SKM-1 treated with dmso at 0.1 percent for 144 hours (cell line): Measurements from ENCODE around the gene FAM9C.
"Not testable (repeated sequence)": the region's sequence is repeated elsewhere in the genome, so short reads cannot be mapped to it uniquely, and the experiment has no call there.

ENCODE experiments used
- DNase-seq: peaks from one replicate; lab custom pipeline; 2025; ENCODE audit not compliant: unreplicated experiment; lab: John Stamatoyannopoulos, UW

Gene FAM9C

GRCh38 chrX:13044441-13044840 lies at the start of gene FAM9C:
TSS of gene FAM9C (minus strand) at chrX:13044620. CDS start at chrX:13043789, 831 bp downstream.
- no peak for DNase-seq

- DNase-seq: no peak
Observed at GRCh38 chrX:13093529-13094140, 49.2 kb upstream of the FAM9C start.

- DNase-seq: no peak
Observed at GRCh38 chrX:13092455-13092941, 48.1 kb upstream of the FAM9C start.

GRCh38 chrX:13091111-13091765 lies 46.8 kb upstream of the FAM9C start:
- peak; percentile 45 for DNase-seq

- DNase-seq: peak; percentile 27
Observed at GRCh38 chrX:13090339-13091110, 46.1 kb upstream of the FAM9C start.

- DNase-seq: no peak
Observed at GRCh38 chrX:13090027-13090338, 45.6 kb upstream of the FAM9C start.

GRCh38 chrX:13088156-13088487 lies 43.7 kb upstream of the FAM9C start:
- DNase-seq: no peak

- DNase-seq: peak; percentile 72
Observed at GRCh38 chrX:13087322-13088155, 43.1 kb upstream of the FAM9C start.

GRCh38 chrX:13086793-13087321 lies 42.4 kb upstream of the FAM9C start:
- not testable (repeated sequence) for DNase-seq

GRCh38 chrX:13086076-13086475 lies 41.7 kb upstream of the FAM9C start:
- no peak for DNase-seq

- DNase-seq: no peak
Observed at GRCh38 chrX:13085526-13085925, 41.1 kb upstream of the FAM9C start.

GRCh38 chrX:13084611-13085010 lies 40.2 kb upstream of the FAM9C start:
- DNase-seq: no peak

GRCh38 chrX:13083755-13084326 lies 39.4 kb upstream of the FAM9C start:
- DNase-seq: not testable (repeated sequence)

- DNase-seq: no peak
Observed at GRCh38 chrX:13082206-13083065, 38.0 kb upstream of the FAM9C start.

- DNase-seq: peak; percentile 81
Observed at GRCh38 chrX:13081395-13082205, 37.2 kb upstream of the FAM9C start.

GRCh38 chrX:13080128-13080795 lies 35.8 kb upstream of the FAM9C start:
- no peak for DNase-seq

GRCh38 chrX:13078739-13079444 lies 34.5 kb upstream of the FAM9C start:
- no peak for DNase-seq

GRCh38 chrX:13077168-13077567 lies 32.7 kb upstream of the FAM9C start:
- DNase-seq: peak; percentile 49
